Vagina (tissue), 2 donors: ENCODE data around the gene INSRR.

ENCODE experiments used
- POLR2A ChIP-seq, 2 donors: fragments of 450-650 bp; IDR thresholded peaks; one replicate each; pipeline ENCODE4 v1.6.1; 2017; ENCODE audit warnings: antibody characterized with exemption in 2 of 2, mild to moderate bottlenecking in 2 of 2, moderate library complexity in 2 of 2
- TF ChIP-seq, protein P1 (sequence below), 3 experiments: fragments of 450-650 bp in 2 of 3; fragments of 200-600 bp in 1 of 3; sonication (generic) in 1 of 3; IDR thresholded peaks; one replicate each; pipeline ENCODE4 v1.5.1; 2017 to 2019; ENCODE audit warnings: antibody characterized with exemption in 3 of 3, mild to moderate bottlenecking in 2 of 3, moderate library complexity in 2 of 3

DNA sequence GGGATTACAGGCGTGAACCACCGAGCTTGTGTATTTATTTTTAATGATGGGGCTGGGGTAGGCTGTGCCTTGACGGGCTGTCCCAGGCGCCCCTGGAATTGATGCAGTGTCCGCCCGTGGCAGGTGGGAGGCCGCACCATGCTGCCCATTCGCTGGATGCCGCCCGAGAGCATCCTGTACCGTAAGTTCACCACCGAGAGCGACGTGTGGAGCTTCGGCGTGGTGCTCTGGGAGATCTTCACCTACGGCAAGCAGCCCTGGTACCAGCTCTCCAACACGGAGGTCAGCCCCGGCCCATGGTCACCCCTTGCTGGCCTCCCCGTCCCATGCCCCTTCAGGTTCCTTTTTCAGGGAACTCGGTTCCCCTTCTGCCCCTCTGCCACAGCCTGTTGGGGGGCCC, 21.0 kb upstream of the INSRR start:
- TF ChIP-seq, protein P1, sequence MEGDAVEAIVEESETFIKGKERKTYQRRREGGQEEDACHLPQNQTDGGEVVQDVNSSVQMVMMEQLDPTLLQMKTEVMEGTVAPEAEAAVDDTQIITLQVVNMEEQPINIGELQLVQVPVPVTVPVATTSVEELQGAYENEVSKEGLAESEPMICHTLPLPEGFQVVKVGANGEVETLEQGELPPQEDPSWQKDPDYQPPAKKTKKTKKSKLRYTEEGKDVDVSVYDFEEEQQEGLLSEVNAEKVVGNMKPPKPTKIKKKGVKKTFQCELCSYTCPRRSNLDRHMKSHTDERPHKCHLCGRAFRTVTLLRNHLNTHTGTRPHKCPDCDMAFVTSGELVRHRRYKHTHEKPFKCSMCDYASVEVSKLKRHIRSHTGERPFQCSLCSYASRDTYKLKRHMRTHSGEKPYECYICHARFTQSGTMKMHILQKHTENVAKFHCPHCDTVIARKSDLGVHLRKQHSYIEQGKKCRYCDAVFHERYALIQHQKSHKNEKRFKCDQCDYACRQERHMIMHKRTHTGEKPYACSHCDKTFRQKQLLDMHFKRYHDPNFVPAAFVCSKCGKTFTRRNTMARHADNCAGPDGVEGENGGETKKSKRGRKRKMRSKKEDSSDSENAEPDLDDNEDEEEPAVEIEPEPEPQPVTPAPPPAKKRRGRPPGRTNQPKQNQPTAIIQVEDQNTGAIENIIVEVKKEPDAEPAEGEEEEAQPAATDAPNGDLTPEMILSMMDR (IDR thresholded peaks at IDR 0.05): no peak
- TF ChIP-seq POLR2A (IDR thresholded peaks at IDR 0.05): no peak
